Measurements from ENCODE around the gene NHS.

DNA sequence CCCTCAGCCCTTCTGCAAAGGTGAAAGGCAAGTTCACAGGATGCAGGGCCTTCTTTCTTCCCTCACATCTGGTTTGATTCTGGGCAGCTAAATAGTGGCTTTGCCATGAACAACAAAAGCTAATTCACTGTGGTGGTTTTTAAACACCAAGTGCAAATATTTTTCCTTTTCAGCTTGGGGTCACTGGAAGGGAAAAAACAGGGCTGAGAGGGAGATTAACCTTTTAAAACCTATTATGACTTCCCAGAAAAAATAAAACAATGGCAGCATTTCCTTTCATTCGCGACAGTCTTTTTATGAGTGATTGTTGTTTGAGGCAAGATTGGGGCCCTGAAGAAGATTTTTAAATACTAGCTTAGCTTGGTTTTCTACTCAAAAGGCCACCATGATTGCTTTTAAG, 258.5 kb downstream of the NHS start:
- TF ChIP-seq CTCF (IDR thresholded peaks at IDR 0.05 in 2 of 3, conservative IDR thresholded peaks at IDR 0.05 in 1 of 3; ENCODE audit: borderline replicate concordance in 1 of 3, insufficient read depth in 1 of 3, low read depth in 2 of 3, low read length in 2 of 3) (no peak), POLR2AphosphoS5 (IDR thresholded peaks at IDR 0.05; ENCODE audit: low read depth, low read length) (no peak), EZH2 (IDR thresholded peaks at IDR 0.05) (no peak), CEBPB (IDR thresholded peaks at IDR 0.05; ENCODE audit: low read depth) (no peak), JUND (IDR thresholded peaks at IDR 0.05) (no peak), YY1 (IDR thresholded peaks at IDR 0.05; ENCODE audit: extremely low read depth, insufficient replicate concordance, low read depth, low read length) (no peak), POLR2A (IDR thresholded peaks at IDR 0.05; ENCODE audit: borderline replicate concordance, extremely low read depth, insufficient read depth, insufficient read length) (no peak), ZBTB33 (IDR thresholded peaks at IDR 0.05; ENCODE audit: extremely low read depth, insufficient replicate concordance, low read length) (no peak), TCF7L2 (IDR thresholded peaks at IDR 0.05; ENCODE audit: borderline replicate concordance, extremely low read depth, insufficient read depth, insufficient read length) (no peak), SIN3A (IDR thresholded peaks at IDR 0.05; ENCODE audit: low read depth) (no peak), RAD21 (IDR thresholded peaks at IDR 0.05; ENCODE audit: low read depth) (no peak), MAX (IDR thresholded peaks at IDR 0.05) (no peak), FOSL1 (IDR thresholded peaks at IDR 0.05; ENCODE audit: low read depth) (no peak)
- TF ChIP-seq, protein P1, sequence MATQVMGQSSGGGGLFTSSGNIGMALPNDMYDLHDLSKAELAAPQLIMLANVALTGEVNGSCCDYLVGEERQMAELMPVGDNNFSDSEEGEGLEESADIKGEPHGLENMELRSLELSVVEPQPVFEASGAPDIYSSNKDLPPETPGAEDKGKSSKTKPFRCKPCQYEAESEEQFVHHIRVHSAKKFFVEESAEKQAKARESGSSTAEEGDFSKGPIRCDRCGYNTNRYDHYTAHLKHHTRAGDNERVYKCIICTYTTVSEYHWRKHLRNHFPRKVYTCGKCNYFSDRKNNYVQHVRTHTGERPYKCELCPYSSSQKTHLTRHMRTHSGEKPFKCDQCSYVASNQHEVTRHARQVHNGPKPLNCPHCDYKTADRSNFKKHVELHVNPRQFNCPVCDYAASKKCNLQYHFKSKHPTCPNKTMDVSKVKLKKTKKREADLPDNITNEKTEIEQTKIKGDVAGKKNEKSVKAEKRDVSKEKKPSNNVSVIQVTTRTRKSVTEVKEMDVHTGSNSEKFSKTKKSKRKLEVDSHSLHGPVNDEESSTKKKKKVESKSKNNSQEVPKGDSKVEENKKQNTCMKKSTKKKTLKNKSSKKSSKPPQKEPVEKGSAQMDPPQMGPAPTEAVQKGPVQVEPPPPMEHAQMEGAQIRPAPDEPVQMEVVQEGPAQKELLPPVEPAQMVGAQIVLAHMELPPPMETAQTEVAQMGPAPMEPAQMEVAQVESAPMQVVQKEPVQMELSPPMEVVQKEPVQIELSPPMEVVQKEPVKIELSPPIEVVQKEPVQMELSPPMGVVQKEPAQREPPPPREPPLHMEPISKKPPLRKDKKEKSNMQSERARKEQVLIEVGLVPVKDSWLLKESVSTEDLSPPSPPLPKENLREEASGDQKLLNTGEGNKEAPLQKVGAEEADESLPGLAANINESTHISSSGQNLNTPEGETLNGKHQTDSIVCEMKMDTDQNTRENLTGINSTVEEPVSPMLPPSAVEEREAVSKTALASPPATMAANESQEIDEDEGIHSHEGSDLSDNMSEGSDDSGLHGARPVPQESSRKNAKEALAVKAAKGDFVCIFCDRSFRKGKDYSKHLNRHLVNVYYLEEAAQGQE (IDR thresholded peaks at IDR 0.05; ENCODE audit: low read depth) = no peak
